HG03457 (cell line): ENCODE measurements around the gene TBX3.

ENCODE experiments used
- ATAC-seq: cut with Tn5 transposase; IDR thresholded peaks from one replicate; pipeline ENCODE4 v1.9.1; 2021; ENCODE audit warnings: moderate number of reproducible peaks; ENCODE audit not compliant: unreplicated experiment

The TBX3 gene

DNA sequence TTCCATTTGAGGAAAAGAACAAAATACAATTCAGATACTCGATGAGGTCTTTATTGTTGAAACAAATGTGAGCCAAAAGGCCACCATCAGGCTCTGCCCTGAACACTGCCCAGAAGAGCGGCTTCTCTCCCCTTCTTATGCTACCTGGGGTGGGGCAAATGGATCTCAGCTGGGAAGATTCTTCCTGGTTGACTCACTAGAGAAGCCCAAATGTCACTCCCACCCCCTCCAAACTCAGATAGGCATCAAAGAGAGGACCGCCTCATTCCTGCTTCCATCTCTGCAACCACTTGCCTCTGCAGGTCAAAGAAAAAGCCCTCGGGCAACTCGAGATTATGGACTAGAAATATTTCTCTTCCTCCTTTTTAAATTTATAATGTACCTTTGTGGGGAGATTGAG, 55.8 kb downstream of the TBX3 start:
- no peak for ATAC-seq

DNA sequence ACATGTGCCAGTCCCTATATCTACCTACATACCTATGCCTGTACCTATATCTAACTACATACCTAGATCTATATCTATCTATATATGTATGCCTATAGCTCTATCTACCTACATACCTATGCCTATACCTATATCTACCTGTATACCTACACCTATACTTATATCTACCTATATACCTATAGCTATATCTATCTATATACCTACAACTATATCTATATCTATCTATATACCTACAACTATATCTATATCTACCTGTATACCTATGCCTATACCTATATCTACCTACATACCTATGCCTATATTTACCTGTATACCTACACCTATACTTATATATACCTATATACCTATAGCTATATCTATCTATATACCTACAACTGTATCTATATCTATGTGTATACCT, 56.6 kb downstream of the TBX3 start:
- no peak for ATAC-seq

DNA sequence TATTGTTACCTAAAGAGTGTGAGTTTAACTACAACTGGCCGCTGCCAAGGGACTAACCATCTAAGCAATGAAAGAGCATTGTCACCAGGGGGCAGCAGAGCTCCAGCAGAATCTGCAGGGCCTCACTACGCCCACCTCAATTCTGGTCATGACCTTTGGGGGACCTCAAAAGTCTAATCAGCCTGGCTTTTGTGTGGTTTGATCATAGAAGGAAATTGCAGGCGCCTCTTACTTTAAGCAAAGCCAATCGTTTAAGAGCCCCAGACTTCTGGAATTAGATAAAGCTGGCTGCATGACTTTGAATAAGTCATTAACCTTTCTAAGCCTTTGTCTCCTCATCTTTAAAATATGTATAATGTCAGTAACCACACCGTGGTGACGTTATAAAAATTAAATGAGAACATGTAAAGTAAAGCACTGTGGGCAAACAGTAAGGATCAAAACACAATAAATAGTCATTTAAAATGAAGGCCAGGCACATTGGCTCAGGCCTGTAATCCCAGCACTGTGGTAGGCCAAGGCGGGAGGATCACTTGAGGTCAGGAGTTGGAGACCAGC, 58.6 kb downstream of the TBX3 start:
- ATAC-seq = no peak

DNA sequence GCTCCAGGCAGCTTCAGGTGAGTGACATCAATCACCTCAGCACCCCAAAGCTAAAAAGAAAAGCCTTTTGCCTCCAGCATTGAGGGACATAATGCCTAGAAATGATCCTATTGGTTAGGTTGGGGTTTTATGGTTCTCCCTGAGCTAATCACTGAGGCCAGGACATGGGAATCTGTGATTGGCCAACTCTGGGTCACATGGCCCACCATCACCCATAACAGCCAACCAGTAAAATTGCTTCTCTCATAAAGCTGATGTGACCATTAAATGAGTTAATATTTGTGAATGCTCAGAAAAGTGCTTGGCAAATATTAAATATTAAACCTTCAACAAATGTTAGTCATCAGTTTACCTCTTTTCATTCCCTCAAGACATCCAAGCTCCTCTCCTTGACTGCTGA, 60.2 kb downstream of the TBX3 start:
- ATAC-seq = no peak
